Transverse colon (tissue), 4 donors: ENCODE data around the gene PIK3CG. TPM values are rescaled to one million over a fixed set of nuclear protein-coding genes. Genes with fewer than 3 reads are reported as not detected.

Experiments
- DNase-seq: peaks from one replicate; pipeline ENCODE4 v3.0.0-alpha.2; 2019
- H3K27ac ChIP-seq, 4 donors: fragments of 200-600 bp; sonication (generic); 2 replicates each; pipeline ENCODE4 v1.5.1; 2016 to 2018; ENCODE audit warnings: inconsistent platforms in 4 of 4
- H3K27me3 ChIP-seq: fragments of 200-600 bp; sonication (generic); 2 replicates; pipeline ENCODE4 v1.5.1; 2017; ENCODE audit warnings: inconsistent platforms
- H3K36me3 ChIP-seq, 4 donors: fragments of 200-600 bp; sonication (generic); 2 replicates each; pipeline ENCODE4 v1.5.1; 2017 to 2019; ENCODE audit warnings: inconsistent platforms in 4 of 4
- H3K4me1 ChIP-seq, 4 donors: fragments of 200-600 bp; sonication (generic); 2 replicates each; pipeline ENCODE4 v1.5.1; 2017 to 2020; ENCODE audit warnings: inconsistent platforms in 4 of 4
- H3K4me3 ChIP-seq, 4 donors: fragments of 200-600 bp; sonication (generic); 1 replicate in 1 of 4; 2 replicates in 3 of 4; pipeline versions ENCODE4 v1.5.1 to v1.6.1; 2017 to 2019; ENCODE audit warnings: inconsistent platforms in 4 of 4
- H3K9me3 ChIP-seq, 2 donors: fragments of 200-600 bp; sonication (generic); 2 replicates each; pipeline ENCODE4 v1.5.1; 2017 to 2019; ENCODE audit warnings: inconsistent platforms in 2 of 2
- CTCF ChIP-seq, 5 experiments: fragments of 200-600 bp in 3 of 5; fragments of 450-650 bp in 2 of 5; sonication (generic) in 3 of 5; IDR thresholded peaks; 1 replicate in 2 of 5; 2 replicates in 3 of 5; pipeline ENCODE4 v1.5.1; 2016 to 2017; ENCODE audit warnings: antibody characterized with exemption in 5 of 5, inconsistent platforms in 3 of 5, mild to moderate bottlenecking in 2 of 5, moderate library complexity in 1 of 5
- EP300 ChIP-seq: sonication (generic); formaldehyde crosslinking; IDR thresholded peaks from one replicate; pipeline ENCODE4 v1.6.1; 2017; ENCODE audit warnings: antibody characterized with exemption, low read depth
- POLR2A ChIP-seq: fragments of 450-650 bp; IDR thresholded peaks from one replicate; pipeline ENCODE4 v1.6.1; 2016; ENCODE audit warnings: antibody characterized with exemption, mild to moderate bottlenecking, moderate library complexity
- POLR2AphosphoS5 ChIP-seq, 3 donors: sonication (generic); formaldehyde crosslinking; IDR thresholded peaks; one replicate each; pipeline ENCODE4 v1.6.1; 2016; ENCODE audit warnings: antibody characterized with exemption in 3 of 3
- WGBS, 2 donors: methylation state at CpG; one replicate each; pipeline ENCODE4 v1.1.5; 2018; ENCODE audit warnings: low coverage in 1 of 2; 5-methylcytosine and 5-hydroxymethylcytosine counted together
- in situ Hi-C, 4 donors: fragments of 200-750 bp; cut with MboI; loops; one replicate each; pipeline versions ENCODE4 v1.15.0 to v1.15.1; 2017; ENCODE audit warnings: low sequenced_read_pairs in 3 of 4, low pct_ligation_motif_present in 1 of 4, low pct_unique_long_range_greater_than_20kb in 1 of 4
- intact Hi-C: fragments of 100-400 bp; cut with DNase I; formaldehyde crosslinking; loops from one replicate; pipeline ENCODE4 v1.15.1; 2023; ENCODE audit warnings: low total_unique reads
- total RNA-seq, 4 donors: library from RNA; depleted of rRNA; stranded (reverse); fragments of >200 nt; gene quantifications; one replicate each; pipeline ENCODE4 v1.1.0, GENCODE V29; 2016

PIK3CG gene
- total RNA-seq, 4 donors from 2014 or later, result 0.60 to 13.1 (median 9.8) TPM

- Histone ChIP-seq H3K36me3 (no peaks in the 10 kb centered on the region), H3K27ac (peak overlapping the region; percentile 55 to 77 (median 70)), H3K9me3 (no peaks in the 10 kb centered on the region), H3K27me3 (no peaks in the 10 kb centered on the region), H3K4me3 (peak overlapping the region in 2 of 4 donors; percentile 28 to 42), H3K4me1 (peaks cover 0 to 23% (median 0%) of the 10 kb centered on the region in 4 donors)
- intact Hi-C loops, result no loop called here
- in situ Hi-C loops, result no loop called here
- TF ChIP-seq POLR2A (no peak), CTCF (IDR thresholded peaks at IDR 0.05) (no peak), POLR2AphosphoS5 (IDR thresholded peaks at IDR 0.05) (no peak), EP300 (no peak)
- no peak for DNase-seq
- 56 to 57% methylated on average over 5 of the region's 5 CpGs for WGBS, 2 donors
Observed at GRCh38 chr7:106866298-106867281, 1.5 kb downstream of the PIK3CG start.

DNA sequence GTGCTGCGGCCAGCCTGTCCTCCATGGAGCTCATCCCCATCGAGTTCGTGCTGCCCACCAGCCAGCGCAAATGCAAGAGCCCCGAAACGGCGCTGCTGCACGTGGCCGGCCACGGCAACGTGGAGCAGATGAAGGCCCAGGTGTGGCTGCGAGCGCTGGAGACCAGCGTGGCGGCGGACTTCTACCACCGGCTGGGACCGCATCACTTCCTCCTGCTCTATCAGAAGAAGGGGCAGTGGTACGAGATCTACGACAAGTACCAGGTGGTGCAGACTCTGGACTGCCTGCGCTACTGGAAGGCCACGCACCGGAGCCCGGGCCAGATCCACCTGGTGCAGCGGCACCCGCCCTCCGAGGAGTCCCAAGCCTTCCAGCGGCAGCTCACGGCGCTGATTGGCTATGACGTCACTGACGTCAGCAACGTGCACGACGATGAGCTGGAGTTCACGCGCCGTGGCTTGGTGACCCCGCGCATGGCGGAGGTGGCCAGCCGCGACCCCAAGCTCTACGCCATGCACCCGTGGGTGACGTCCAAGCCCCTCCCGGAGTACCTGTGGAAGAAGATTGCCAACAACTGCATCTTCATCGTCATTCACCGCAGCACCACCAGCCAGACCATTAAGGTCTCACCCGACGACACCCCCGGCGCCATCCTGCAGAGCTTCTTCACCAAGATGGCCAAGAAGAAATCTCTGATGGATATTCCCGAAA lies 2.7 kb downstream of the PIK3CG start:
- Histone ChIP-seq H3K9me3 (no peaks in the 10 kb centered on the region), H3K36me3 (no peaks in the 10 kb centered on the region), H3K4me1 (peaks cover 0 to 17% (median 0%) of the 10 kb centered on the region in 4 donors), H3K27ac (peak overlapping the region in 1 of 4 donors; percentile 77), H3K4me3 (no peak overlapping the region), H3K27me3 (no peaks in the 10 kb centered on the region)
- TF ChIP-seq POLR2A (no peak), EP300 (no peak), POLR2AphosphoS5 (IDR thresholded peaks at IDR 0.05) (no peak), CTCF (IDR thresholded peaks at IDR 0.05) (no peak)
- in situ Hi-C loops (no loop called here), intact Hi-C loops (no loop called here)
- DNase-seq, result no peak
- WGBS, 2 donors, result 92 to 97% methylated on average over 7 to 54 of the region's 54 CpGs

- TF ChIP-seq EP300, result no peak
- TF ChIP-seq POLR2AphosphoS5 (IDR thresholded peaks at IDR 0.05), result no peak
- TF ChIP-seq CTCF (IDR thresholded peaks at IDR 0.05), result no peak
- no peak for TF ChIP-seq POLR2A
- Histone ChIP-seq H3K27ac (no peak overlapping the region), H3K36me3 (no peaks in the 10 kb centered on the region), H3K4me3 (no peak overlapping the region), H3K27me3 (no peaks in the 10 kb centered on the region), H3K4me1 (peaks cover 0 to 13% (median 0%) of the 10 kb centered on the region in 4 donors), H3K9me3 (no peaks in the 10 kb centered on the region)
- DNase-seq, result no peak
- intact Hi-C loops (no loop called here), in situ Hi-C loops (no loop called here)
- 97% methylated on average over 20 of the region's 20 CpGs; no CpG with 5 or more reads in 1 of the 2 donors for WGBS, 2 donors
Observed at GRCh38 chr7:106868364-106868763, 3.3 kb downstream of the PIK3CG start.

DNA sequence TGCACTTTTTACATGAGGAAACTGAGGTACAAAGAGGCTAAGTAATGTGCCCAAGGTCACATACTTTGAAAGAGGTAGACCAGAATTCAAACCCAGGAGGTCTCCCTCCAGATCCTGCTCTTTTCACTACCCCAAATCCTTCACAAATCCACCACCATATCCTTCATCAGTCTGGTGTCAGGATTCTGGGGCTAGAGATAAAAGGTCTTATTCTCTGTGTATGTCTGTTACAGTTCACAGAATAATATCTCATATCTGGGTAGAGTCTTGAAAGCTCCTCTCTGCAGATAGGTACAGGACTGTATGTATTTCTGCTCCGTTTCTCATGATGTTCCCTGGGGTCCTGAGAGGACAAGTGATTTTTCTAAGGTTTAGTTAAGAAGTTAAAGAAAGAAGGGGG lies 4.9 kb downstream of the PIK3CG start:
- Histone ChIP-seq H3K4me1 (peaks cover 0 to 5% (median 0%) of the 10 kb centered on the region in 4 donors), H3K4me3 (no peak overlapping the region), H3K27me3 (no peaks in the 10 kb centered on the region), H3K36me3 (no peaks in the 10 kb centered on the region), H3K27ac (peak overlapping the region in 2 of 4 donors; percentile 18 to 21), H3K9me3 (no peaks in the 10 kb centered on the region)
- intact Hi-C loops, result no loop called here
- 55 to 71% methylated on average over 1 of the region's 1 CpG for WGBS, 2 donors
- TF ChIP-seq POLR2A (no peak), EP300 (no peak), CTCF (IDR thresholded peaks at IDR 0.05) (no peak), POLR2AphosphoS5 (IDR thresholded peaks at IDR 0.05) (no peak)
- in situ Hi-C loops, result no loop called here
- no peak for DNase-seq
